OCI-LY7 (cell line): ENCODE data around the gene NSD2. TPM values are rescaled to one million over a fixed set of nuclear protein-coding genes. Genes with fewer than 3 reads are reported as not detected.

ENCODE experiments used
- BruUV-seq: library from RNA; stranded (reverse); fragments of 400-500 nt; replicated peaks from 2 replicates; lab custom pipeline; 2021; lab: Mats Ljungman, UMichigan
- CTCF ChIA-PET: fragments of 300-600 bp; sonication (Branson Sonifier 250); formaldehyde crosslinking; loops from one replicate; lab custom pipeline; 2022; ENCODE audit warnings: antibody characterized with exemption; ENCODE audit not compliant: unreplicated experiment; lab: Charles Lee
- POLR2A ChIA-PET: fragments of 300-600 bp; sonication (Branson Sonifier 250); formaldehyde crosslinking; loops from one replicate; lab custom pipeline; 2022; ENCODE audit warnings: antibody characterized with exemption; lab: Charles Lee
- DNase-seq: peaks from one replicate; pipeline ENCODE4 v3.0.0-alpha.2; 2015; ENCODE audit warnings: low spot score
- H2AFZ ChIP-seq: fragments of 200-600 bp; sonication (generic), shearing (Covaris generic); 2 replicates; pipeline ENCODE4 v1.6.1; 2014; ENCODE audit warnings: mild to moderate bottlenecking, antibody characterized with exemption, low read length, moderate library complexity
- H3K27ac ChIP-seq: fragments of 200-600 bp; sonication (generic); 2 replicates; pipeline ENCODE4 v1.5.1; 2014; ENCODE audit warnings: mixed run types, low read depth, mild to moderate bottlenecking, moderate library complexity, low read length, inconsistent platforms; ENCODE audit not compliant: poor library complexity, severe bottlenecking
- H3K36me3 ChIP-seq: fragments of 200-600 bp; sonication (generic); 2 replicates; pipeline ENCODE4 v1.6.1; 2014; ENCODE audit warnings: mild to moderate bottlenecking, antibody characterized with exemption, low read length, moderate library complexity, mixed read lengths; ENCODE audit not compliant: insufficient read depth
- H3K4me1 ChIP-seq: fragments of 200-600 bp; sonication (generic); 2 replicates; pipeline ENCODE4 v1.5.1; 2014; ENCODE audit warnings: mild to moderate bottlenecking, low read length; ENCODE audit not compliant: insufficient read depth, poor library complexity, severe bottlenecking
- H3K4me2 ChIP-seq: fragments of 200-600 bp; sonication (generic); 2 replicates; pipeline ENCODE4 v1.6.1; 2014; ENCODE audit warnings: mild to moderate bottlenecking, low read length
- H3K4me3 ChIP-seq: fragments of 200-600 bp; sonication (generic); 2 replicates; pipeline ENCODE4 v1.5.1; 2014; ENCODE audit warnings: mild to moderate bottlenecking, low read depth, low read length; ENCODE audit not compliant: poor library complexity, severe bottlenecking
- H3K79me2 ChIP-seq: fragments of 200-600 bp; sonication (generic); 2 replicates; pipeline ENCODE4 v1.6.1; 2016; ENCODE audit warnings: low read depth, mild to moderate bottlenecking, low read length, moderate library complexity, mixed read lengths; ENCODE audit not compliant: insufficient read depth
- H3K9me2 ChIP-seq: fragments of 200-600 bp; sonication (generic); 2 replicates; pipeline ENCODE4 v1.6.1; 2016; ENCODE audit warnings: mild to moderate bottlenecking, low read length, mixed read lengths; ENCODE audit not compliant: insufficient read depth
- H3K9me3 ChIP-seq: fragments of 200-600 bp; sonication (generic); 2 replicates; pipeline ENCODE4 v1.6.1; 2014; ENCODE audit warnings: mild to moderate bottlenecking, mixed run types, low read length, mixed read lengths
- H4K20me1 ChIP-seq: fragments of 200-600 bp; sonication (generic); 2 replicates; pipeline ENCODE4 v1.6.1; 2014; ENCODE audit warnings: mild to moderate bottlenecking, antibody characterized with exemption, low read length, moderate library complexity, mixed read lengths; ENCODE audit not compliant: insufficient read depth
- EZH2phosphoT487 ChIP-seq: fragments of 200-600 bp; sonication (generic); IDR thresholded peaks from 2 replicates; pipeline ENCODE4 v1.6.1; 2018; ENCODE audit warnings: low read depth, borderline replicate concordance, mild to moderate bottlenecking, mixed run types, antibody characterized with exemption, low read length, moderate library complexity, mixed read lengths
- intact Hi-C: fragments of 100-400 bp; cut with micrococcal nuclease; formaldehyde crosslinking; loops from one replicate; pipeline ENCODE4 v1.10.0; 2022; ENCODE audit not compliant: unreplicated experiment
- total RNA-seq, 2 experiments: library from RNA; depleted of rRNA in 1 of 2; stranded (reverse); fragments of >200 nt in 1 of 2; shearing (Covaris generic) in 1 of 2; gene quantifications; 2 replicates each; pipeline ENCODE4 v1.2.3, GENCODE V29; 2014 to 2022
- TF ChIP-seq, protein P1 (sequence below): fragments of 200-600 bp; sonication (generic); conservative IDR thresholded peaks from 2 replicates; pipeline ENCODE4 v1.5.1; 2014; ENCODE audit warnings: mild to moderate bottlenecking, antibody characterized with exemption, low read length, moderate library complexity, mixed read lengths

Gene NSD2
- total RNA-seq, 2 experiments from 2014 or later = 169 to 329 TPM

DNA sequence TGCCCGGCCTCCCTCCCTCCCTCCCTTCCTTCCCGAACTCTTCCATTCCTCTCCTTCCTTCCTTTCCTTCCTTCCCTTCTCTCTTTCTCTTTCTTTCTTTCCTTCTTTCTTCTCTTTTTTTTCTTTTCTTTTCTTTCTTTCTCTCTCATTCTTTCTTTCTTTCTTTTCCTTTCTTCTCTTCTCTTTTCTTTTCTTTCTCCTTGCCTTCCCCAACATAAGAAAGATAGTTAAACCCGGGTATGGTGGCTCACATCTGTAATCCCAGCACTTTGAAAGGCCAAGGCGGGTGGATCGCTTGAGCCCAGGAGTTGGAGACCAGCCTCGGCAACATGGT is 25.4 kb downstream of the NSD2 start:
- H3K27ac ChIP-seq = no peak overlapping the region
- H3K9me2 ChIP-seq = no peaks in the 10 kb centered on the region
- H4K20me1 ChIP-seq = peaks cover 28% of the 10 kb centered on the region; the same call in 1 of the 2 replicates
- TF ChIP-seq, protein P1, sequence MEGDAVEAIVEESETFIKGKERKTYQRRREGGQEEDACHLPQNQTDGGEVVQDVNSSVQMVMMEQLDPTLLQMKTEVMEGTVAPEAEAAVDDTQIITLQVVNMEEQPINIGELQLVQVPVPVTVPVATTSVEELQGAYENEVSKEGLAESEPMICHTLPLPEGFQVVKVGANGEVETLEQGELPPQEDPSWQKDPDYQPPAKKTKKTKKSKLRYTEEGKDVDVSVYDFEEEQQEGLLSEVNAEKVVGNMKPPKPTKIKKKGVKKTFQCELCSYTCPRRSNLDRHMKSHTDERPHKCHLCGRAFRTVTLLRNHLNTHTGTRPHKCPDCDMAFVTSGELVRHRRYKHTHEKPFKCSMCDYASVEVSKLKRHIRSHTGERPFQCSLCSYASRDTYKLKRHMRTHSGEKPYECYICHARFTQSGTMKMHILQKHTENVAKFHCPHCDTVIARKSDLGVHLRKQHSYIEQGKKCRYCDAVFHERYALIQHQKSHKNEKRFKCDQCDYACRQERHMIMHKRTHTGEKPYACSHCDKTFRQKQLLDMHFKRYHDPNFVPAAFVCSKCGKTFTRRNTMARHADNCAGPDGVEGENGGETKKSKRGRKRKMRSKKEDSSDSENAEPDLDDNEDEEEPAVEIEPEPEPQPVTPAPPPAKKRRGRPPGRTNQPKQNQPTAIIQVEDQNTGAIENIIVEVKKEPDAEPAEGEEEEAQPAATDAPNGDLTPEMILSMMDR = no peak
- TF ChIP-seq EZH2phosphoT487 = no peak
- H3K79me2 ChIP-seq = peaks cover 96% of the 10 kb centered on the region
- H3K4me3 ChIP-seq = no peak overlapping the region
- peaks cover 77% of the 10 kb centered on the region for H3K36me3 ChIP-seq
- H3K4me2 ChIP-seq = no peak overlapping the region
- intact Hi-C loops = loop anchor here (5.0 kb wide), 1 partner anchor 149 kb away; no protein-coding TSS in a partner anchor
- no peak for DNase-seq
- ChIA-PET CTCF (no interaction called here), POLR2A (no interaction called here)
- no TSS peak for BruUV-seq
- peaks cover 14% of the 10 kb centered on the region for H3K4me1 ChIP-seq
- no peak overlapping the region for H2AFZ ChIP-seq
- H3K9me3 ChIP-seq = no peaks in the 10 kb centered on the region

DNA sequence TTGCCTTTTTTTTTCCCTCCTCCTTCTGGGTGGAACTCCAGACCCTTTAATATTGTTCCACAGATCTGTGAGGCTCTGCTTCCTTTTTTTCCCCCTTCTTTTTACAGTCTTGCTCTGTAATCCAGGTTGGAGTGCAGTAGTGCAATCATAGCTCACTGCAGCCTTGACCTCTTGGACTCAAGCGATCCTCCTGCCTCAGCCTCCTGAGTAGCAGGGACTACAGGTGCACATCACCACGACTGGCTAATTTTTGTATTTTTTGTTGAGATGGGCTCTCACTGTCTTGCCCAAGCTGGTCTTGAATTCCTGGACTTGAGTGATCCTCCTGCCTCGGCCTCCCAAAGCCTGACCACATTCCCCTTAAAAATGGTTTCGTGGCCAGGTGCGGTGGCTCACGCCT is 26.8 kb downstream of the NSD2 start:
- Histone ChIP-seq H3K27ac (no peak overlapping the region), H3K9me3 (no peaks in the 10 kb centered on the region), H4K20me1 (peaks cover 31% of the 10 kb centered on the region; the same call in 1 of the 2 replicates), H3K4me1 (peaks cover 14% of the 10 kb centered on the region), H3K9me2 (no peaks in the 10 kb centered on the region), H3K79me2 (peaks cover 96% of the 10 kb centered on the region), H3K36me3 (peaks cover 77% of the 10 kb centered on the region), H2AFZ (no peak overlapping the region), H3K4me2 (no peak overlapping the region), H3K4me3 (no peak overlapping the region)
- ChIA-PET POLR2A (interaction anchor here (0.7 to 1.7 kb wide), 2 partner anchors 19 to 25 kb away, joined by 5 to 6 read pairs; no protein-coding TSS in a partner anchor), CTCF (no interaction called here)
- DNase-seq = no peak
- TF ChIP-seq EZH2phosphoT487 = no peak
- TF ChIP-seq, protein P1 = no peak
- no TSS peak for BruUV-seq
- intact Hi-C loops = loop anchor here (2.0 to 5.0 kb wide), 2 partner anchors 43 to 151 kb away; no protein-coding TSS in a partner anchor

DNA sequence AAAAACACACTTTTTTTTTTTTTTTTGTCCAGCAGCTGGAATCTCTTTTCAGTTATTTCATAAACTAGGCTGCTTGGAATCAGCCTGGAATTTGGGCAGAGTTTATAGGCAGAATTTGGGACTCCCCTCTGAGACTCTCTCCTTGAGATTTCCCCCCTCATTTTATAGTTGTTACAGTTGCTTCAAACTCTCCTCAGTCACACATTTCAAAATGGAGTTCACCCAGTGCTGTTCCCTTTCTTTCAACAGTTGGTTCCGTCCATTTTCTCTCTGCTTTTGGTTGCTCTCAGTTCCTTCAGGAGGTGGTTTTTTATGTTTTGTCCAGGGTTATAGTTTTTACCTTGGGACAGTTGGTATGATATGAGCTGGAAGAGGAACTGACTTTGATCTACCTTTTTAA is 27.5 kb downstream of the NSD2 start:
- peaks cover 30% of the 10 kb centered on the region; the same call in 1 of the 2 replicates for H4K20me1 ChIP-seq
- H3K4me3 ChIP-seq = no peak overlapping the region
- no peaks in the 10 kb centered on the region for H3K9me3 ChIP-seq
- peak overlapping the region; percentile 52 for H3K27ac ChIP-seq
- peak; percentile 28 for DNase-seq
- peak overlapping the region; percentile 46; the same call in 1 of the 2 replicates for H3K4me2 ChIP-seq
- H3K79me2 ChIP-seq = peaks cover 95% of the 10 kb centered on the region
- intact Hi-C loops = loop anchor here (2.0 to 5.0 kb wide), 2 partner anchors 44 to 151 kb away; no protein-coding TSS in a partner anchor
- CTCF ChIA-PET = no interaction called here
- no peaks in the 10 kb centered on the region for H3K9me2 ChIP-seq
- POLR2A ChIA-PET = interaction anchor here (0.6 to 1.7 kb wide), 3 partner anchors 20 to 31 kb away, joined by 5 to 6 read pairs (median 5); no protein-coding TSS in a partner anchor
- TF ChIP-seq, protein P1 = no peak
- TF ChIP-seq EZH2phosphoT487 = no peak
- no peak overlapping the region for H2AFZ ChIP-seq
- no TSS peak for BruUV-seq
- H3K36me3 ChIP-seq = peaks cover 77% of the 10 kb centered on the region
- H3K4me1 ChIP-seq = peaks cover 14% of the 10 kb centered on the region
